Heart right ventricle (tissue), 16 donors: ENCODE results near the gene KIAA1328. TPM values are rescaled to one million over a fixed set of nuclear protein-coding genes. Genes with fewer than 3 reads are reported as not detected.
A peak's percentile ranks its signal among the peaks of the same experiment; 100 is the strongest.

Experiments
- ATAC-seq, 8 donors: fragments of 200-7000 bp; cut with Tn5 transposase; one replicate each; pipeline ENCODE4 v1.9.1; 2020; ENCODE audit warnings: mild to moderate bottlenecking in 8 of 8, moderate library complexity in 8 of 8, moderate number of reproducible peaks in 1 of 8
- DNase-seq, 2 donors: peaks; one replicate each; pipeline ENCODE4 v3.0.0-alpha.2; 2020
- H3K27ac ChIP-seq, 10 donors: fragments of 200-600 bp; sonication (generic) in 2 of 10; one replicate each; pipeline versions ENCODE4 v1.5.0 to v1.8.0; 2020 to 2022; ENCODE audit warnings: mild to moderate bottlenecking in 3 of 10
- H3K27me3 ChIP-seq, 7 donors: fragments of 200-600 bp; one replicate each; pipeline ENCODE4 v1.8.0; 2021 to 2022; ENCODE audit warnings: mild to moderate bottlenecking in 2 of 7
- H3K36me3 ChIP-seq, 9 donors: fragments of 200-600 bp; sonication (generic) in 1 of 9; one replicate each; pipeline versions ENCODE4 v1.5.0 to v1.8.0; 2020 to 2022; ENCODE audit warnings: mild to moderate bottlenecking in 2 of 9
- H3K4me1 ChIP-seq, 9 donors: fragments of 200-600 bp; sonication (generic) in 1 of 9; one replicate each; pipeline versions ENCODE4 v1.5.0 to v1.8.0; 2020 to 2022; ENCODE audit warnings: mild to moderate bottlenecking in 4 of 9
- H3K4me3 ChIP-seq, 10 donors: fragments of 200-600 bp; sonication (generic) in 2 of 10; one replicate each; pipeline versions ENCODE4 v1.5.0 to v1.8.0; 2020 to 2022; ENCODE audit warnings: mild to moderate bottlenecking in 7 of 10, moderate library complexity in 2 of 10
- H3K9me3 ChIP-seq, 11 donors: fragments of 200-600 bp in 10 of 11; sonication (generic) in 2 of 11; one replicate each; pipeline versions ENCODE4 v1.5.0 to v1.8.0; 2013 to 2022; ENCODE audit warnings: mild to moderate bottlenecking in 2 of 11, control low read depth in 1 of 11, moderate library complexity in 1 of 11
- CTCF ChIP-seq, 9 donors: fragments of 200-600 bp; sonication (generic) in 2 of 9; IDR thresholded peaks; one replicate each; pipeline versions ENCODE4 v1.5.0 to v1.8.0; 2021 to 2022; ENCODE audit warnings: antibody characterized with exemption in 9 of 9, mild to moderate bottlenecking in 5 of 9, moderate library complexity in 1 of 9
- WGBS, 2 donors: extraction: QIAGEN DNeasy Blood & Tissue Kit; methylation state at CpG; one replicate each; pipeline ENCODE4 v1.1.7; 2013; ENCODE audit warnings: inconsistent platforms in 1 of 2; 5-methylcytosine and 5-hydroxymethylcytosine counted together
- intact Hi-C, 10 donors: fragments of 100-400 bp; cut with DNase I; formaldehyde crosslinking; loops; one replicate each; pipeline versions ENCODE4 v1.11.1 to v1.14.2; 2022
- polyA plus RNA-seq, 2 donors: library from polyadenylated mRNA; stranded (reverse); fragments of 200-250 nt; gene quantifications; one replicate each; pipeline ENCODE4 v1.2.3, GENCODE V29; 2013
- total RNA-seq, 10 donors: library from RNA; stranded (reverse); fragmentation: NEBNext Ultra II Directional in 3 of 10; extraction: Animal tissue kit (Norgen Biotek cat#: 25700) in 3 of 10; gene quantifications; one replicate each; pipeline versions ENCODE4 v1.2.1 to v1.2.4, GENCODE V29; 2021 to 2023
- donor health status: Arrhythmogenic right ventricular cardiomyopathy.
- donor health status: ischemic (EF 13 %, LVEDD 7.1; RV severe dilation, severe dysfunction).
- donor health status: healthy with polysubstance abuse.
- donor health status: DM: no; HTN: yes; CAD: no.
- donor health status: DM: no; HTN: no; CAD: no.
- donor health status: ischemic (EF 25% LVEDD 6.9; RV normal size, moderate dysfunction).
- donor health status: ischemic (EF 25% LVEDD 5.7; RV mildly dilated, moderate dysfunction).
- donor health status: healthy.
- donor health status: DM: yes; HTN: yes; CAD: no.
- donor health status: Ischemic cardiomyopathy.
- donor health status: ischemic (EF 35%, LVEDD 5.7; RV mildly dilated, moderate dysfunction).
- donor health status: nonischemic (EF 11% LVEDD 7.7; RV severe dilation, severe dysfunction).
- donor health status: DM: yes; HTN: yes; CAD: no.
- donor health status: PGD.
- donor health status: ischemic (EF 29% LVEDD 5.4; RV normal size, mild dysfunction).
- donor health status: nonischemic (EF 23%, LVEDD 6.1; RV moderate dilation, normal function).

KIAA1328 gene
- total and polyA plus RNA-seq, 12 donors, result 1.9 to 6.3 (median 5.1) TPM

GRCh38 chr18:36895606-36896005 lies 66.7 kb downstream of the KIAA1328 start:
- TF ChIP-seq CTCF (IDR thresholded peaks at IDR 0.05), result no peak
- H3K36me3 ChIP-seq, result no peaks in the 10 kb centered on the region
- peaks cover 0 to 17% (median 6%) of the 10 kb centered on the region in 11 donors for H3K9me3 ChIP-seq
- DNase-seq (no peak), ATAC-seq (no peak)
- 92 to 93% methylated on average over 4 of the region's 4 CpGs for WGBS, 2 donors
- H3K27me3 ChIP-seq, result no peaks in the 10 kb centered on the region
- H3K27ac ChIP-seq, result no peak overlapping the region
- no peak overlapping the region for H3K4me3 ChIP-seq
- intact Hi-C loops, result no loop called here
- no peaks in the 10 kb centered on the region for H3K4me1 ChIP-seq

DNA sequence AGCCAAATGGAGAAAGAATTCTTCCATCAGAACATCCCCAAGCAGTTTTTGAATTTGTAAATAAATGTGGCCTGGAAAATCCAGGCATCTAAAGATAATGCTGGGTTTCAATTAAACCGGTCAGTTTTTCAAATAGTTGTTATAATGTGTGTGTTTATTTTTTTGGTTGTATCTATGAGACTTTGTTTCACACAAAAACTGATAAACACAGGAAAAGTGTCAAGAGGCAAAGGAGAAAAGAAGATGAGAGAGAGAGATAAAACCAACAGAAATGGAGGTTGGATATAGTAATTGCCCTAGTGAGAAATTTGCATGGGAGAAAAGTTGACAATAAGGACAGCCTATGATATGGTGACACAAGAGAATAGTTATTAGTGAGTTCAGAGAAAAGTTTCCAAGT lies 68.3 kb downstream of the KIAA1328 start:
- Histone ChIP-seq H3K9me3 (peaks cover 0 to 17% (median 6%) of the 10 kb centered on the region in 11 donors), H3K27ac (no peak overlapping the region), H3K36me3 (no peaks in the 10 kb centered on the region), H3K4me1 (peaks cover 0 to 11% (median 0%) of the 10 kb centered on the region in 9 donors), H3K27me3 (no peaks in the 10 kb centered on the region), H3K4me3 (no peak overlapping the region)
- TF ChIP-seq CTCF (IDR thresholded peaks at IDR 0.05), result no peak
- ATAC-seq (no peak), DNase-seq (no peak)
- intact Hi-C loops, result no loop called here
- 84 to 86% methylated on average over 1 of the region's 1 CpG for WGBS, 2 donors

GRCh38 chr18:36899289-36899688 lies 70.4 kb downstream of the KIAA1328 start:
- 90 to 91% methylated on average over 3 of the region's 3 CpGs for WGBS, 2 donors
- intact Hi-C loops, result no loop called here
- peaks cover 0 to 17% (median 6%) of the 10 kb centered on the region in 11 donors for H3K9me3 ChIP-seq
- no peak overlapping the region for H3K4me3 ChIP-seq
- H3K4me1 ChIP-seq, result peaks cover 0 to 13% (median 0%) of the 10 kb centered on the region in 9 donors
- ATAC-seq (no peak), DNase-seq (no peak)
- H3K36me3 ChIP-seq, result no peaks in the 10 kb centered on the region
- no peak overlapping the region for H3K27ac ChIP-seq
- H3K27me3 ChIP-seq, result no peaks in the 10 kb centered on the region
- TF ChIP-seq CTCF (IDR thresholded peaks at IDR 0.05), result peak in 1 of 9 donors; percentile 21

- TF ChIP-seq CTCF (IDR thresholded peaks at IDR 0.05), result no peak
- H3K4me3 ChIP-seq, result no peak overlapping the region
- no peak overlapping the region for H3K27ac ChIP-seq
- DNase-seq, result no peak
- no peaks in the 10 kb centered on the region for H3K27me3 ChIP-seq
- intact Hi-C loops, result no loop called here
- H3K9me3 ChIP-seq, result peaks cover 0 to 17% (median 6%) of the 10 kb centered on the region in 11 donors
- ATAC-seq, result no peak
- 96 to 97% methylated on average over 4 of the region's 4 CpGs for WGBS, 2 donors
- H3K4me1 ChIP-seq, result peaks cover 0 to 13% (median 0%) of the 10 kb centered on the region in 9 donors
- no peaks in the 10 kb centered on the region for H3K36me3 ChIP-seq
Observed at GRCh38 chr18:36900466-36900865, 71.5 kb downstream of the KIAA1328 start.
